DND-41 (cell line): ENCODE measurements around the gene MYRIP.

Experiments
- EZH2 ChIP-seq: IDR thresholded peaks from 3 replicates; pipeline ENCODE4 v1.6.1; 2012; ENCODE audit warnings: borderline replicate concordance, low read depth, mild to moderate bottlenecking, moderate library complexity, low read length, inconsistent platforms; ENCODE audit not compliant: severe bottlenecking
- TF ChIP-seq, protein P1 (sequence below): IDR thresholded peaks from 2 replicates; pipeline ENCODE4 v1.5.1; 2012; ENCODE audit warnings: borderline replicate concordance, low read length, moderate library complexity, mild to moderate bottlenecking; ENCODE audit not compliant: poor library complexity, severe bottlenecking; ENCODE audit errors: extremely low read depth

DNA sequence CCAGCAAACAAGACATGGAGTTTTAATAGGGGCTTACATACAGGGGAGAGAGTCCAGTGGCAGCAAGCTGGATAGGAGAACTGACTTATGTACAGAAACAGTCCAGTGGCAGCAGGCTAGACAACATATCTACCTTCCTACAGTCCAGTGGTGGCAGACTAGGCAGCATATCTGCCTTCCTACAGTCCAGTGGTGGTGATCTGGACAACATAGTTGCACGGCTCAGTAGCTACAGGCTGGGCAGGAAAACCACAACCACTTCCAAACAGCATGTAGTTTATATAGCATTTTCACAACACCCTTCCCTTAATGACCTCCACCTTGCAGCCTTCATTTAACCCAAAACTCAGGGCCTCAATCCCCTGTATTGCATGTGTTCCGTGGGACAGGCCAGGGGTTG, 318.8 kb downstream of the MYRIP start:
- TF ChIP-seq, protein P1, sequence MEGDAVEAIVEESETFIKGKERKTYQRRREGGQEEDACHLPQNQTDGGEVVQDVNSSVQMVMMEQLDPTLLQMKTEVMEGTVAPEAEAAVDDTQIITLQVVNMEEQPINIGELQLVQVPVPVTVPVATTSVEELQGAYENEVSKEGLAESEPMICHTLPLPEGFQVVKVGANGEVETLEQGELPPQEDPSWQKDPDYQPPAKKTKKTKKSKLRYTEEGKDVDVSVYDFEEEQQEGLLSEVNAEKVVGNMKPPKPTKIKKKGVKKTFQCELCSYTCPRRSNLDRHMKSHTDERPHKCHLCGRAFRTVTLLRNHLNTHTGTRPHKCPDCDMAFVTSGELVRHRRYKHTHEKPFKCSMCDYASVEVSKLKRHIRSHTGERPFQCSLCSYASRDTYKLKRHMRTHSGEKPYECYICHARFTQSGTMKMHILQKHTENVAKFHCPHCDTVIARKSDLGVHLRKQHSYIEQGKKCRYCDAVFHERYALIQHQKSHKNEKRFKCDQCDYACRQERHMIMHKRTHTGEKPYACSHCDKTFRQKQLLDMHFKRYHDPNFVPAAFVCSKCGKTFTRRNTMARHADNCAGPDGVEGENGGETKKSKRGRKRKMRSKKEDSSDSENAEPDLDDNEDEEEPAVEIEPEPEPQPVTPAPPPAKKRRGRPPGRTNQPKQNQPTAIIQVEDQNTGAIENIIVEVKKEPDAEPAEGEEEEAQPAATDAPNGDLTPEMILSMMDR: no peak
- no peak for TF ChIP-seq EZH2
